HG03025 (cell line): Measurements from ENCODE around the gene RNF220.

Source experiments
- ATAC-seq: cut with Tn5 transposase; IDR thresholded peaks from one replicate; pipeline ENCODE4 v1.9.1; 2021; ENCODE audit warnings: mild to moderate bottlenecking, moderate library complexity; ENCODE audit not compliant: unreplicated experiment, low FRiP score

The RNF220 gene

GRCh38 chr1:44405031-44405797, at the start of gene RNF220:
Gene RNF220, plus strand, starts transcription at chr1:44405255.
- no peak for ATAC-seq

- no peak for ATAC-seq
Measured at GRCh38 chr1:44355582-44356305, 49.3 kb upstream of the RNF220 start.

GRCh38 chr1:44357710-44358109, 47.3 kb upstream of the RNF220 start:
- ATAC-seq = no peak

- ATAC-seq = no peak
Measured at GRCh38 chr1:44359234-44359935, 45.7 kb upstream of the RNF220 start.

- no peak for ATAC-seq
Measured at GRCh38 chr1:44361478-44361877, 43.6 kb upstream of the RNF220 start.

- ATAC-seq = no peak
Measured at GRCh38 chr1:44366371-44366975, 38.6 kb upstream of the RNF220 start.

GRCh38 chr1:44367944-44368343, 37.1 kb upstream of the RNF220 start:
- no peak for ATAC-seq

- no peak for ATAC-seq
Measured at GRCh38 chr1:44368471-44369151, 36.4 kb upstream of the RNF220 start.

GRCh38 chr1:44371206-44371605, 33.8 kb upstream of the RNF220 start:
- ATAC-seq = no peak

- no peak for ATAC-seq
Measured at GRCh38 chr1:44375547-44375946, 29.5 kb upstream of the RNF220 start.

GRCh38 chr1:44377925-44378784, 26.9 kb upstream of the RNF220 start:
- no peak for ATAC-seq

- no peak for ATAC-seq
Measured at GRCh38 chr1:44380666-44381177, 24.3 kb upstream of the RNF220 start.

- no peak for ATAC-seq
Measured at GRCh38 chr1:44388551-44388950, 16.5 kb upstream of the RNF220 start.

GRCh38 chr1:44389437-44389836, 15.6 kb upstream of the RNF220 start:
- no peak for ATAC-seq

GRCh38 chr1:44390277-44390676, 14.8 kb upstream of the RNF220 start:
- ATAC-seq = no peak

- no peak for ATAC-seq
Measured at GRCh38 chr1:44401256-44402228, 3.5 kb upstream of the RNF220 start.

GRCh38 chr1:44405798-44406736, 1.0 kb downstream of the RNF220 start:
- ATAC-seq = no peak
